GM19463 (cell line): ENCODE results near the gene ZNF512B.
"Not testable (repeated sequence)": the region's sequence is repeated elsewhere in the genome, so short reads cannot be mapped to it uniquely, and the experiment has no call there.

ENCODE experiments used
- ATAC-seq: cut with Tn5 transposase; IDR thresholded peaks from one replicate; pipeline ENCODE4 v1.9.1; 2021; ENCODE audit warnings: mild to moderate bottlenecking, moderate library complexity; ENCODE audit not compliant: unreplicated experiment

The ZNF512B gene

DNA sequence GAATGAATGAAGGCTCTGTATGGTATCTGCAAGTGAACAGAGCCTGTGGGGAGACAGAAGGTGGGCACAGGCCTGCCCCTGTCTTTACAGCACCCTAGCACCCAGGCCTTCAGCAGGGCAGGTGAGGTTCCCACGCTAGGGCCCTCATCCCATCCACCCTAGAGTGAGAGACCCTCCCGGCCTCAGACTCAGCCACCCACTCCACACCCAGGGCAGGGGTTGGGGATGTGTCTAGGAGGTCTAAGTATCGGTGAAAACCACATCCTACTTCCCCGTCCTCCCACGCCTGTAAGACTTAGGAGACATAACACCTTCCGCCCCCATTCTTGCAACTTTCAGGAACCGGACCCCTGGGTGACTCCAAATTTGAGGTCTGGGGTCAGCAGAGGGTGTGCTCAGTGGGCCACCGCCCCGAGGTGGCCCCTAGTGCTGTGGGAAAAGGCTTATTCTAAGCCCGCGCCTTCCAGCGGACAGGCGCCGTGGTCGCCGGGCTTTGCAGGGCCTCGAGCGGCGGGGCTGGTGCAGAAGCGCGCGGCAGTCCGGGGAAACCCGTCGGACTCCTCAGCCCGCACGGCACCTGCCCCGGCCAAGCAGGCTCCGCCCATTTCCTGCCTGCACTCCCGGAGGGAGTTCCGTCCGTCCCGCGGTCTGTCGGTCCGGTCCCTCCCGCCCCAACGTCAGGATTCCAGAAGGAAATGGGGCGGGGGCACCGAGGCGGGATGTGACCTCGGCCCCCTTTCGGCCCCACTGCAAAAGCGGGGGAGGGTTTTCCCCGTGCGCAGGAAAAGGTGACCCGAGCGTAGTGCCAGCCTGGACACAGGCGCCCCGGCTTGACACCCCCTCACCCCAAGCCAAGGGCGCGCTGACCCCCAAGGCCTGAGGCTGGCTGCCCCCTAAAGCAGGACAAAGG is 8.8 kb upstream of the ZNF512B start:
- ATAC-seq, result peak; percentile 39

DNA sequence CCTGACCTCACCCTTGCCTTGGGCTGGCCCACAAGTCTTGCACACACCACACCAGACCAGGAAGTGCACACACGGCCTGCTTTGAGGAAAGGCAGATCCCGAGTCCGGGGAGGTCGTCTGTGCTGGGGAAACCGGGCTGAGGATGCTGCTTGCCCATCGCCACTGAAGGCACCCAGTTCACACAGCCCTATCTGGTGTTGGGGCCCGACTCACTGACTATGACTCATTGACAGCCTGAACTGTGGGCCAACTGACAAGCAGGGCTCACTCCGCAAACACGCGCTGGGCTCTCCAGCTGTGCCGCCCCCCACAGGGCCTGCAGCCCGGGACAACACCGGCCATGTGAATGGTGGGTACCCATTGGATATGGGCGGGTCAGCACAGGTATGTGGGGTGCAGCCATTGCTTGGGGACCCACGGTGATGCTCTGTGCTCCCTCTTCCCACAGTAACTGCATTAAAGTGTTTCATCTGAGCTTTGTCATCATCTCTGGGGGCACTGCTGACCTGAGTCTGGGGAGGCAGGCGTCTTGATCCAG is 8.1 kb upstream of the ZNF512B start:
- ATAC-seq, result no peak

GRCh38 chr20:63976980-63977738 is 7.4 kb upstream of the ZNF512B start:
- no peak for ATAC-seq

DNA sequence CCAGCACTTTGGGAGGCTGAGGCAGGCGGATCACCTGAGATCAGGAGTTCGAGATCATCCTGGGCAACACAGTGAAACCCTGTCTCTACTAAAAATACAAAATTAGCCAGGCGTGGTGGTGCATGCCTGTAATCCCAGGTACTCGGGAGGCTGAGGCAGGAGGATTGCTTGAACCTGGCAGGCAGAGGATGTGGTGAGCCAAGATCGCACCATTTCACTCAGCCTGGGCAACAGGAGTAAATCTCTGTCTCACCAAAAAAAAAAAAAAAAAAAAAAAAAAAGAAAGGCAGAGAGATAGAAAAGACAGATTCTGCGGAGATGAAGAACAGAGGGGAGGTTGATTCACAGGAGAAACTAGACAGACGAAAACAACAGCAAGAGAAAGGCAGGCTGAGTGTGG is 6.8 kb upstream of the ZNF512B start:
- not testable (repeated sequence) for ATAC-seq

GRCh38 chr20:63974402-63975200 is 4.9 kb upstream of the ZNF512B start:
- no peak for ATAC-seq

DNA sequence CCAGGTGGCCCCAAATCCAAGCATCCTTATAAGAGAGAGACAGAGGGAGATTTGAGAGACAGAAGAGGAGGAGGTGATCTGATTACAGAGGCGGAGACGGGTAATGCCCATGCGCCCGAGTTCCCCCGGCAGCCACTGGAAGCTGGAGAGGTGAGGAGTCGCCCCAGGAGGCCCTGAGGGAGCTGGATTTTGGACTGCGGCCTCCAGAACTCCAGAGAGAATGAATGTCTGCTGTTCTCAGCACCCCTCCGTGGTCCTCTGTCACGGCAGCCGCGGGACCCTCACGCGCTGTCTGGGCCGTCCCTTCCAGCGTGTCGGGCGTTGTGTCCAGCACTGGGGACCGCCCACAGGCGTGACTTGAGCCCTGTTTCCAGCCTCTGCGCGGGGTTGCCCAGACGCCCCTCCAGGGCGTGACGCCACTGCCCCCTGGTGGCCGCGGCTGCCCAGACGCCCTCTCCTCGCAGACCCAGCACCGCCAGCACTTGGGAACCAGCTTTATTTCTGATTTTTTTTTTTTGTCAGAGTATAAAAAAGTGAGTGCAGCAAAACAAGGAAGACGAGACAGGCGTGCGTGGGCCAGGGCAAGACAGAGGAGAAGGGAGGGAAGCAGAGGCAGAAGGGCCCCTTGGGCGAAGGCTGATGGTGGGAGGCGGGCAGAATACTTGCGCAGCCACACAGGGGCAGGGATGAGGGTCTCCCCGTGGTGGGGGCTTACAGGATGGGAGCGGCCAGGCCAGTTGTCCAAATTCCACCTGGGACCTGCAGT is 4.1 kb upstream of the ZNF512B start:
- ATAC-seq, result no peak

GRCh38 chr20:63973160-63973479 is 3.4 kb upstream of the ZNF512B start:
- ATAC-seq, result no peak

DNA sequence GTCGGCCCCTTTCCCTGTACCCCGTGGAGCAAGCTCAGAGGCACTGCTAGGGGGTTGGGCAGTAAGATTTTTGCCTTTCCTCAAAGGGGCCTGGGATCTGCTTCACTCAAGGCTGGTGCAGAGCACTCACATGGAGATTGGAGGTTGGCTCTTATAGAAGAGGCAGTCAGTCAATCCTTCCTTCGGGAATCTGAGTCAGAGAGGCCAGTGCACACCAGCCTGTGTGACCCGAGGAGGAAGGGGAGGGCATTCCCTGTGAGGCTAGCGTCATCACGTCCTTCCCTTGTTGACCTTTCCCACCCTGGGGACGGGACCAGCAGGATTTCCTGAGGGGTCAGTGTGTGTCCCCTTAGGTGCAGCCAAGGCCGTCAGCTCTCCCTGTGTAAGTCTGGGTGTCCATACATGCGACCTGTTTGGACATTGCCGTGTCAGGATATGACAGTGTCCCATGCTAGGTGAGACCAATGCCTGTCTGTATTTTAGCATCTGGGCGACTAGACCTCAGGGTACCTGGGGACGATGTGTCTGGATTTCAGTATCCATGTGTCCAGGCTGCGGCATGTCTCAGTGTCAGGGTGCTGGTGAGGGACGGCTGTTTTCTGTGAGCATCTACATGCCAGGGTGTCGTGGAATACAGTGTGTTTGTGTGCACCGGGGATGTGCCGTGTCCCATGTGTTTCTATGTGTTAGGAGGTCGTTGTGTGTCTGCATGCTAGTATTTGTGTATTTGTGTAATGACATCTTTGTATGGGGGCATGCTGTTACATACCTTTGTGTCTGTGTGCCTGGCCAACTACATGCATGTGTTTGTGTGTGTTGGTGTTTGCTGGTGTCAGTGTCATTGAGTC is 2.8 kb upstream of the ZNF512B start:
- ATAC-seq, result no peak

- ATAC-seq, result not testable (repeated sequence)
Measured at GRCh38 chr20:63971960-63972311, 2.2 kb upstream of the ZNF512B start.

DNA sequence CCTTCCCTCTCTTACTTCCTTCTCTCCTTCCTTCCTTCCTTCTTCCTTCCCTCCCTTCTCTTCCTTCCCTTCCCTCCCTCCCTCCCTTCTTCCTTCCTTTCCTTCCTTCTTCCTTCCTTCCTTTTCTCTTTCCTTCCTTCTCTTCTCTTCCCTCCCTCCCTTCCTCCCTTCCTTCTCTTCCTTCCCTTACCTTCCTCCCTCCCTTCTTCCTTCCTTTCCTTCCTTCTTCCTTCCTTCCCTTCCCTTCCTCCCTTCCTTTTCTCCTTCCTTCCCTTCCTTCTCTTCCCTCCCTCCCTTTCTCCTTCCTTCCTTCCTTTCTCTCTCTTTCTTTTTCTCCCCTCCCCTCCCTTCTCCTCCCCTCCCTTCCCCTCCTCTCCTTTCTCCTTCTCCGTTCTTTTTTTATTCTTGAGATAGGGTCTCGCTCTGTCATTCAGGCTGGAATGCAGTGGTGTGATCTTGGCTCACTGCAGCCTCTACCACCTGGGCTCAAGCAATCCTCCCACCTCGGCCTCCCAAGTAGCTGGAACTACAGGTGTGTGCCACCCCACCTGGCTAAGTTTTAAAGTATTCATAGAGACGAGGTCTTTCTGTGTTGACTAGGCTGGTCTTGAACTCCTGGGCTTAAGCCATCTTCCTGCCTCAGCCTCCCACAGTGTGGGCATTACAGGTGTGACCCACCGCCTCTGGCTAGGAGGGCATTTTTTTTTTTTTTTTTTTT is 1.1 kb upstream of the ZNF512B start:
- ATAC-seq, result no peak

- ATAC-seq, result no peak
Measured at GRCh38 chr20:63968928-63969760, 586 bp downstream of the ZNF512B start.

GRCh38 chr20:63968136-63968927 is 1.4 kb downstream of the ZNF512B start:
- ATAC-seq, result no peak

DNA sequence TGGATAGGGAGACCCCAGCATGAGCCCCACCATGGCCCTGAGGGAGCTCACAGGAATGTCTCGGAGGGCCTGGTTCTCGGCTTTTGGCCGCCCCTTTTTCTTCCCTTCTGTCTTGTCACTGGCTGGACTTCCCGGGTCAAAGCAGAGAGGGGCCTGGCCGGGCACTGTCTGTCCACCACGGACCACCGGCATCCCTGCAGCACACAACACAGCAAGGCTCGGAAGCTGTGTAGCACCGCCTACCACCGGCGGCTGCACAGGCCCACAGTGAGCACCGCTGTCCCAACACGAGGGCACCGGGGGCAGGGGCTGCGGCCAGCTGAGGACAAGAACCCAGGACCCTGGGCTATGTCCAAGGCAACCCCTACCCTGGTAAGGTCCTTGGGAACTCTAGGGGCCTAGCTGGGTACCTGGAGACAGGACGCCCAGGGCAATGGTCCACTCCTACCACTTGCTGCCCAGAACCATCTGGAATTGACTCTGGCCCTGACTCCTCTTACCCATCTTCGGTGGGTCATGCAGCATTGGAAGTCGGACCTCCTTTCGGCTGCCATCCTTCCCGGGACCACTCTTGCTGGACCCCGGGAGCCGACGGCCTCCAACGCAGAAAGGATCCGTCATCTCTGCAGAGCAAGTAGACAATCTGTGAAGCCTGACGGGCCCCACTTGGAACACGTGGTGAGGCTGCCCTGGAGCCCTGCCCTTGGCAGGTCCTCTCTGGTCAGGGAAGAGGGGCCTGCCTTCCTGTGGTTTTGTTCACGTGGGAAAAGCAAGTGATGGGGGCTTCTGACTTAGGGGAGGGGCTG is 2.2 kb downstream of the ZNF512B start:
- no peak for ATAC-seq

GRCh38 chr20:63966944-63967322 is 2.8 kb downstream of the ZNF512B start:
- ATAC-seq, result no peak

GRCh38 chr20:63966172-63966943 is 3.4 kb downstream of the ZNF512B start:
- ATAC-seq, result no peak

DNA sequence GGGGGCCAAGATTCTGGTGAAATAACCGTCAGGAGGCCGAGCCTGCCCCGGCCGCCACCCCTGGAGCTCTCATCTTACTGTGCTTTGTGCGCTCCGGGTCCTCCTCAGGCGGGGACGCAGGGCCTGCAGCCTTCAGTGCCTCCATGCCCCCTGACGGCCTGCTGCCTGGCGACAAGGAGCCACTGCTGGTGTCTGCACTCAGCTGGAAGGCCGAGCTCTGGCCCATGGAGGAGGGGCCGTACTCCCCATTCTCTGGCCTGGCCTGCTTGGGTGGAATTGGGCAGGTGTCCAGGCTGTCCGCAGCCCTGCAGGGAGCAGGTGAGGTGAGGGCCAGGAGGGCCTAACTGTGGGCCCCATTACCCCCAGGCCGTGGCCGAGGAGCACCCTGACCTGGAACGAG is 5.3 kb downstream of the ZNF512B start:
- ATAC-seq, result no peak
